Stimulated activated CD8-positive, alpha-beta memory T cell treated with anti-CD3 and anti-CD28 coated beads, Interleukin-4, amount 100 ng/mL, for 4 hours (primary cell): ENCODE results near the gene RINL.

ENCODE experiments used
- DNase-seq, 2 donors: peaks; one replicate each; pipeline ENCODE4 v3.0.0-alpha.2; 2020; ENCODE audit warnings: low read depth in 2 of 2, low spot score in 1 of 2

RINL gene

GRCh38 chr19:38850436-38850975 is 27.6 kb downstream of the RINL start:
- DNase-seq: peak in 1 of 2 donors; percentile 94

GRCh38 chr19:38849860-38850435 is 28.1 kb downstream of the RINL start, which contains the start of gene HNRNPL:
Gene HNRNPL (minus strand): TSS chr19:38849986. CDS start chr19:38849966, 20 bp downstream.
- peak; percentile 98 to 99 for DNase-seq

GRCh38 chr19:38849147-38849859 is 28.8 kb downstream of the RINL start:
- DNase-seq: peak; percentile 95 to 98

GRCh38 chr19:38848299-38849146 is 29.6 kb downstream of the RINL start:
- no peak for DNase-seq

GRCh38 chr19:38846097-38846496 is 32.0 kb downstream of the RINL start:
- no peak for DNase-seq

- DNase-seq: no peak
Measured at GRCh38 chr19:38845374-38846024, 32.6 kb downstream of the RINL start.

GRCh38 chr19:38844093-38844686 is 33.9 kb downstream of the RINL start:
- no peak for DNase-seq

GRCh38 chr19:38843175-38843758 is 34.8 kb downstream of the RINL start:
- no peak for DNase-seq

GRCh38 chr19:38842439-38843174 is 35.5 kb downstream of the RINL start:
- peak in 1 of 2 donors; percentile 24 for DNase-seq

GRCh38 chr19:38841787-38842438 is 36.2 kb downstream of the RINL start:
- no peak for DNase-seq

- no peak for DNase-seq
Measured at GRCh38 chr19:38841180-38841766, 36.8 kb downstream of the RINL start.

- DNase-seq: no peak
Measured at GRCh38 chr19:38840583-38840968, 37.5 kb downstream of the RINL start.

GRCh38 chr19:38839816-38840582 is 38.1 kb downstream of the RINL start:
- DNase-seq: no peak

- DNase-seq: no peak
Measured at GRCh38 chr19:38838986-38839761, 38.9 kb downstream of the RINL start.

GRCh38 chr19:38838208-38838985 is 39.7 kb downstream of the RINL start:
- DNase-seq: peak; percentile 31 to 44

GRCh38 chr19:38837656-38838121 is 40.4 kb downstream of the RINL start:
- no peak for DNase-seq
